ENCODE results near the gene DISC1.

Gene DISC1

GRCh38 chr1:231681006-231681405 lies 54.4 kb downstream of the DISC1 start:
- Histone ChIP-seq H3K4me3 (ENCODE audit: low read depth, low read length, poor library complexity, severe bottlenecking) (no peak overlapping the region), H2AFZ (ENCODE audit: low read length) (no peak overlapping the region), H3K9me2 (ENCODE audit: low read depth, low read length) (no peaks in the 10 kb centered on the region), H3F3A (ENCODE audit: insufficient read depth, low read length) (no peaks in the 10 kb centered on the region), H3K36me3 (ENCODE audit: insufficient read depth, low read length) (no peaks in the 10 kb centered on the region), H3K9me3 (ENCODE audit: low read length) (no peaks in the 10 kb centered on the region), H3K79me2 (ENCODE audit: insufficient read depth, low read length) (no peaks in the 10 kb centered on the region), H3K27me3 (ENCODE audit: insufficient read depth, low read length) (no peaks in the 10 kb centered on the region; the same call in 1 of the 2 replicates), H3K4me1 (ENCODE audit: insufficient read depth, low read length, severe bottlenecking) (no peaks in the 10 kb centered on the region), H3K9ac (ENCODE audit: low read length) (no peak overlapping the region), H3K4me2 (ENCODE audit: low read length) (no peak overlapping the region), H4K20me1 (ENCODE audit: insufficient read depth, low read length) (no peaks in the 10 kb centered on the region), H3K27ac (ENCODE audit: low read depth, low read length, poor library complexity, severe bottlenecking) (no peak overlapping the region)
- no peak for TF ChIP-seq EZH2 (IDR thresholded peaks at IDR 0.05; ENCODE audit: borderline replicate concordance, low read length)
- TF ChIP-seq, protein P1, sequence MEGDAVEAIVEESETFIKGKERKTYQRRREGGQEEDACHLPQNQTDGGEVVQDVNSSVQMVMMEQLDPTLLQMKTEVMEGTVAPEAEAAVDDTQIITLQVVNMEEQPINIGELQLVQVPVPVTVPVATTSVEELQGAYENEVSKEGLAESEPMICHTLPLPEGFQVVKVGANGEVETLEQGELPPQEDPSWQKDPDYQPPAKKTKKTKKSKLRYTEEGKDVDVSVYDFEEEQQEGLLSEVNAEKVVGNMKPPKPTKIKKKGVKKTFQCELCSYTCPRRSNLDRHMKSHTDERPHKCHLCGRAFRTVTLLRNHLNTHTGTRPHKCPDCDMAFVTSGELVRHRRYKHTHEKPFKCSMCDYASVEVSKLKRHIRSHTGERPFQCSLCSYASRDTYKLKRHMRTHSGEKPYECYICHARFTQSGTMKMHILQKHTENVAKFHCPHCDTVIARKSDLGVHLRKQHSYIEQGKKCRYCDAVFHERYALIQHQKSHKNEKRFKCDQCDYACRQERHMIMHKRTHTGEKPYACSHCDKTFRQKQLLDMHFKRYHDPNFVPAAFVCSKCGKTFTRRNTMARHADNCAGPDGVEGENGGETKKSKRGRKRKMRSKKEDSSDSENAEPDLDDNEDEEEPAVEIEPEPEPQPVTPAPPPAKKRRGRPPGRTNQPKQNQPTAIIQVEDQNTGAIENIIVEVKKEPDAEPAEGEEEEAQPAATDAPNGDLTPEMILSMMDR (IDR thresholded peaks at IDR 0.05; ENCODE audit: low read length), result no peak

DNA sequence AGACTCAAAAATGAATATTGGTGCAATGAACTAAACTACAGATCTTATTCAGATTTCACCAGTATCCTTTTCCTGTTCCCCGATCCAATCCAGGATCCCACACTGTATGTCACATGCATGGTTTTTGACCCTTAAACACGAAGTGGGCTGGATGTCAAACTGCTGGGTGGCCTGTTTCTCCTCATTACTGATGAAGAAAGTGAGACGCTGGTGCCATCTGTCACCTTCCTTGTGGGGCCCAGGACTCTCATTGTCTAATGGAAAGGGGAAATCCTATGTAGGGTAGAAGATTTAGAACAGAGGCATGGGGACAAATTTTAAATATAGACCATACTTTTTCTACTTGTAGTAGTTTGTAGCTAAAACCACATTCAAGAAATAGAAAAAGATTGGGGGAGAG lies 56.2 kb downstream of the DISC1 start:
- TF ChIP-seq, protein P1 (IDR thresholded peaks at IDR 0.05; ENCODE audit: low read length), result no peak
- no peak for TF ChIP-seq EZH2 (IDR thresholded peaks at IDR 0.05; ENCODE audit: borderline replicate concordance, low read length)
- H3K27ac ChIP-seq (ENCODE audit: low read depth, low read length, poor library complexity, severe bottlenecking), result no peak overlapping the region
- H3K4me2 ChIP-seq (ENCODE audit: low read length), result no peak overlapping the region
- no peak overlapping the region for H2AFZ ChIP-seq (ENCODE audit: low read length)
- no peaks in the 10 kb centered on the region for H3K9me3 ChIP-seq (ENCODE audit: low read length)
- H3K9ac ChIP-seq (ENCODE audit: low read length), result no peak overlapping the region
- H3K27me3 ChIP-seq (ENCODE audit: insufficient read depth, low read length), result no peaks in the 10 kb centered on the region; the same call in 1 of the 2 replicates
- H3K9me2 ChIP-seq (ENCODE audit: low read depth, low read length), result no peaks in the 10 kb centered on the region
- H3K4me3 ChIP-seq (ENCODE audit: low read depth, low read length, poor library complexity, severe bottlenecking), result no peak overlapping the region
- H3F3A ChIP-seq (ENCODE audit: insufficient read depth, low read length), result no peaks in the 10 kb centered on the region
- H3K4me1 ChIP-seq (ENCODE audit: insufficient read depth, low read length, severe bottlenecking), result no peaks in the 10 kb centered on the region
- H4K20me1 ChIP-seq (ENCODE audit: insufficient read depth, low read length), result no peaks in the 10 kb centered on the region
- H3K79me2 ChIP-seq (ENCODE audit: insufficient read depth, low read length), result no peaks in the 10 kb centered on the region
- H3K36me3 ChIP-seq (ENCODE audit: insufficient read depth, low read length), result no peaks in the 10 kb centered on the region

- Histone ChIP-seq H3K9me3 (ENCODE audit: low read length) (no peaks in the 10 kb centered on the region), H3K4me1 (ENCODE audit: insufficient read depth, low read length, severe bottlenecking) (no peaks in the 10 kb centered on the region), H3K9me2 (ENCODE audit: low read depth, low read length) (no peaks in the 10 kb centered on the region), H2AFZ (ENCODE audit: low read length) (no peak overlapping the region), H3K4me3 (ENCODE audit: low read depth, low read length, poor library complexity, severe bottlenecking) (no peak overlapping the region), H3K4me2 (ENCODE audit: low read length) (no peak overlapping the region), H3F3A (ENCODE audit: insufficient read depth, low read length) (no peaks in the 10 kb centered on the region), H4K20me1 (ENCODE audit: insufficient read depth, low read length) (no peaks in the 10 kb centered on the region), H3K27ac (ENCODE audit: low read depth, low read length, poor library complexity, severe bottlenecking) (no peak overlapping the region), H3K9ac (ENCODE audit: low read length) (no peak overlapping the region), H3K27me3 (ENCODE audit: insufficient read depth, low read length) (no peaks in the 10 kb centered on the region), H3K79me2 (ENCODE audit: insufficient read depth, low read length) (no peaks in the 10 kb centered on the region), H3K36me3 (ENCODE audit: insufficient read depth, low read length) (no peaks in the 10 kb centered on the region)
- TF ChIP-seq, protein P1 (IDR thresholded peaks at IDR 0.05; ENCODE audit: low read length), result no peak
- TF ChIP-seq EZH2 (IDR thresholded peaks at IDR 0.05; ENCODE audit: borderline replicate concordance, low read length), result no peak
These were observed 57.0 kb downstream of the DISC1 start for GRCh38 chr1:231683439-231684165.

Measured in OCI-LY1 (cell line).